ENCODE measurements around the gene ZNF282.

ZNF282 gene

GRCh38 chr7:149166142-149166541 lies 29.2 kb upstream of the ZNF282 start:
- no peak for TF ChIP-seq CTCF (conservative IDR thresholded peaks at IDR 0.05; ENCODE audit: low read depth, low read length)
- Histone ChIP-seq H2AFZ (ENCODE audit: low read depth) (no peak overlapping the region), H3K9ac (no peak overlapping the region), H4K20me1 (ENCODE audit: insufficient read depth) (no peaks in the 10 kb centered on the region), H3K36me3 (ENCODE audit: insufficient read depth) (peaks cover 12% of the 10 kb centered on the region; the same call in 1 of the 2 replicates), H3K79me2 (ENCODE audit: insufficient read depth, low read depth) (no peaks in the 10 kb centered on the region), H3K4me2 (no peak overlapping the region), H3K27me3 (ENCODE audit: insufficient read depth, low read depth) (no peaks in the 10 kb centered on the region), H3K4me3 (IDR thresholded peaks at IDR 0.05; ENCODE audit: insufficient read depth, low read depth, low read length) (no peak overlapping the region), H3K4me1 (ENCODE audit: low read depth, poor library complexity, severe bottlenecking) (no peaks in the 10 kb centered on the region), H3K27ac (no peak overlapping the region)

- Histone ChIP-seq H3K27me3 (ENCODE audit: insufficient read depth, low read depth) (no peaks in the 10 kb centered on the region), H3K79me2 (ENCODE audit: insufficient read depth, low read depth) (no peaks in the 10 kb centered on the region), H3K36me3 (ENCODE audit: insufficient read depth) (peaks cover 12% of the 10 kb centered on the region; the same call in 1 of the 2 replicates), H3K4me3 (IDR thresholded peaks at IDR 0.05; ENCODE audit: insufficient read depth, low read depth, low read length) (no peak overlapping the region), H3K4me2 (no peak overlapping the region), H2AFZ (ENCODE audit: low read depth) (no peak overlapping the region), H3K4me1 (ENCODE audit: low read depth, poor library complexity, severe bottlenecking) (no peaks in the 10 kb centered on the region), H3K9ac (no peak overlapping the region), H4K20me1 (ENCODE audit: insufficient read depth) (no peaks in the 10 kb centered on the region), H3K27ac (no peak overlapping the region)
- no peak for TF ChIP-seq CTCF (conservative IDR thresholded peaks at IDR 0.05; ENCODE audit: low read depth, low read length)
These were observed 28.6 kb upstream of the ZNF282 start for GRCh38 chr7:149166630-149167352.

GRCh38 chr7:149171892-149172533 lies 23.3 kb upstream of the ZNF282 start:
- H3K4me1 ChIP-seq (ENCODE audit: low read depth, poor library complexity, severe bottlenecking), result no peaks in the 10 kb centered on the region
- H3K27me3 ChIP-seq (ENCODE audit: insufficient read depth, low read depth), result no peaks in the 10 kb centered on the region
- no peaks in the 10 kb centered on the region for H3K79me2 ChIP-seq (ENCODE audit: insufficient read depth, low read depth)
- H4K20me1 ChIP-seq (ENCODE audit: insufficient read depth), result no peaks in the 10 kb centered on the region
- TF ChIP-seq CTCF (conservative IDR thresholded peaks at IDR 0.05; ENCODE audit: low read depth, low read length), result no peak
- H3K36me3 ChIP-seq (ENCODE audit: insufficient read depth), result peaks cover 10% of the 10 kb centered on the region; the same call in 1 of the 2 replicates
- H3K4me2 ChIP-seq, result no peak overlapping the region
- no peak overlapping the region for H3K4me3 ChIP-seq (IDR thresholded peaks at IDR 0.05; ENCODE audit: insufficient read depth, low read depth, low read length)
- H3K27ac ChIP-seq, result no peak overlapping the region
- H2AFZ ChIP-seq (ENCODE audit: low read depth), result no peak overlapping the region
- no peak overlapping the region for H3K9ac ChIP-seq

GRCh38 chr7:149172534-149172920 lies 22.8 kb upstream of the ZNF282 start:
- Histone ChIP-seq H3K9ac (no peak overlapping the region), H3K4me2 (no peak overlapping the region), H3K27ac (no peak overlapping the region), H3K36me3 (ENCODE audit: insufficient read depth) (0 out of 2 replicates have a peak, but pooled peaks cover 5% of the 10 kb centered on the region), H3K27me3 (ENCODE audit: insufficient read depth, low read depth) (no peaks in the 10 kb centered on the region), H3K4me3 (IDR thresholded peaks at IDR 0.05; ENCODE audit: insufficient read depth, low read depth, low read length) (no peak overlapping the region), H3K4me1 (ENCODE audit: low read depth, poor library complexity, severe bottlenecking) (no peaks in the 10 kb centered on the region), H2AFZ (ENCODE audit: low read depth) (no peak overlapping the region), H4K20me1 (ENCODE audit: insufficient read depth) (no peaks in the 10 kb centered on the region), H3K79me2 (ENCODE audit: insufficient read depth, low read depth) (no peaks in the 10 kb centered on the region)
- no peak for TF ChIP-seq CTCF (conservative IDR thresholded peaks at IDR 0.05; ENCODE audit: low read depth, low read length)

All from KMS-11 (cell line).